HepG2 (cell line): ENCODE data around the gene HEPACAM2. TPM values are rescaled to one million over a fixed set of nuclear protein-coding genes. Genes with fewer than 3 reads are reported as not detected.
A peak's percentile ranks its signal among the peaks of the same experiment; 100 is the strongest.

Source experiments
- FOXC1 ChIP-seq: sonication (generic); formaldehyde crosslinking; IDR thresholded peaks from 2 replicates; pipeline ENCODE4 v1.8.0; 2022; ENCODE audit warnings: mild to moderate bottlenecking, missing genetic modification reagents, borderline replicate concordance
- KLF12 ChIP-seq: sonication (generic); formaldehyde crosslinking; IDR thresholded peaks from 2 replicates; pipeline ENCODE4 v1.4.0; 2020; ENCODE audit warnings: missing genetic modification reagents, borderline replicate concordance
- MAFG ChIP-seq: sonication (generic); formaldehyde crosslinking; IDR thresholded peaks from 2 replicates; pipeline ENCODE4 v1.5.1; 2020; ENCODE audit warnings: mild to moderate bottlenecking, missing genetic modification reagents
- MBD4 ChIP-seq: IDR thresholded peaks from 2 replicates; pipeline ENCODE4 v1.6.1; 2012; ENCODE audit warnings: low read length, inconsistent platforms, borderline replicate concordance
- SRF ChIP-seq: IDR thresholded peaks from 2 replicates; pipeline ENCODE4 v1.6.1; 2011; ENCODE audit warnings: mild to moderate bottlenecking, low read depth, low read length, moderate library complexity
- TMF1 ChIP-seq: sonication (generic); formaldehyde crosslinking; IDR thresholded peaks from 2 replicates; pipeline ENCODE4 v1.8.1; 2022; ENCODE audit warnings: low read depth, missing genetic modification reagents
- YY1 ChIP-seq: IDR thresholded peaks from 2 replicates; pipeline ENCODE4 v1.6.1; 2011; ENCODE audit warnings: low read length, low read depth, moderate library complexity, mild to moderate bottlenecking; ENCODE audit not compliant: insufficient read depth, insufficient replicate concordance
- ZFP62 ChIP-seq: sonication (generic); formaldehyde crosslinking; IDR thresholded peaks from 2 replicates; pipeline ENCODE4 v1.4.0; 2020; ENCODE audit warnings: missing genetic modification reagents
- ZFP82 ChIP-seq: sonication (generic); formaldehyde crosslinking; IDR thresholded peaks from 2 replicates; pipeline ENCODE4 v1.5.1; 2020; ENCODE audit warnings: mild to moderate bottlenecking, missing genetic modification reagents, borderline replicate concordance
- ZNF101 ChIP-seq: sonication (generic); formaldehyde crosslinking; IDR thresholded peaks from 2 replicates; pipeline ENCODE4 v1.4.0; 2020; ENCODE audit warnings: mild to moderate bottlenecking, low read depth, missing genetic modification reagents, borderline replicate concordance
- ZNF136 ChIP-seq: sonication (generic); formaldehyde crosslinking; IDR thresholded peaks from 2 replicates; pipeline ENCODE4 v1.8.1; 2022; ENCODE audit warnings: low read depth, mild to moderate bottlenecking, moderate library complexity, missing genetic modification reagents
- ZNF143 ChIP-seq: sonication (generic); formaldehyde crosslinking; IDR thresholded peaks from 2 replicates; pipeline ENCODE4 v1.4.0; 2020; ENCODE audit warnings: missing genetic modification reagents
- ZNF430 ChIP-seq: sonication (generic); formaldehyde crosslinking; IDR thresholded peaks from 2 replicates; pipeline ENCODE4 v1.9.0; 2021; ENCODE audit warnings: mild to moderate bottlenecking, missing genetic modification reagents
- ZNF550 ChIP-seq: sonication (generic); formaldehyde crosslinking; IDR thresholded peaks from 2 replicates; pipeline ENCODE4 v1.4.0; 2020; ENCODE audit warnings: mild to moderate bottlenecking, missing genetic modification reagents, borderline replicate concordance
- ZNF605 ChIP-seq: sonication (generic); formaldehyde crosslinking; IDR thresholded peaks from 2 replicates; pipeline ENCODE4 v1.8.0; 2022; ENCODE audit warnings: mild to moderate bottlenecking, missing genetic modification reagents
- ZNF781 ChIP-seq: sonication (generic); formaldehyde crosslinking; IDR thresholded peaks from 2 replicates; pipeline ENCODE4 v1.5.1; 2020; ENCODE audit warnings: borderline replicate concordance, mild to moderate bottlenecking, missing genetic modification reagents; ENCODE audit errors: not compliant biosample characterization
- polyA plus RNA-seq, 8 experiments: library from polyadenylated mRNA; depleted of rRNA in 3 of 8; stranded (reverse) in 7 of 8; unstranded in 1 of 8; fragments of >200 nt; fragmentation: Illumina TruSeq in 4 of 8; extraction: Trizol in 4 of 8; gene quantifications; 2 replicates each; pipeline versions ENCODE4 v1.2.1 to v1.2.3, GENCODE V29; 2011 to 2016; ENCODE audit warnings: low read depth in 4 of 8, missing spikeins in 1 of 8, mixed read lengths in 1 of 8; ENCODE audit not compliant: insufficient read depth in 1 of 8
- total RNA-seq, 5 experiments: library from RNA; depleted of rRNA; stranded (reverse); fragments of >200 nt; fragmentation: Illumina TruSeq; extraction: Trizol; gene quantifications; 2 replicates each; pipeline ENCODE4 v1.2.3, GENCODE V29; 2016; ENCODE audit warnings: low read depth in 1 of 5
- TF ChIP-seq, protein P1 (sequence below): sonication (generic); formaldehyde crosslinking; IDR thresholded peaks from 2 replicates; pipeline ENCODE4 v1.5.0; 2020; ENCODE audit warnings: mild to moderate bottlenecking, missing genetic modification reagents, borderline replicate concordance
- TF ChIP-seq, protein P2 (sequence below): sonication (generic); formaldehyde crosslinking; IDR thresholded peaks from 2 replicates; pipeline ENCODE4 v1.4.0; 2020; ENCODE audit warnings: mild to moderate bottlenecking, missing genetic modification reagents
- TF ChIP-seq, protein P3 (sequence below): sonication (generic); formaldehyde crosslinking; conservative IDR thresholded peaks from 2 replicates; pipeline ENCODE4 v1.4.0; 2020; ENCODE audit warnings: missing genetic modification reagents
- TF ChIP-seq, protein P4 (sequence below), 2 experiments: sonication (generic) in 1 of 2; formaldehyde crosslinking in 1 of 2; IDR thresholded peaks; 2 replicates each; pipeline versions ENCODE4 v1.4.0 to v1.6.1; 2018 to 2020; ENCODE audit warnings: missing genetic modification reagents in 2 of 2, borderline replicate concordance in 1 of 2, low read depth in 1 of 2, mild to moderate bottlenecking in 1 of 2, missing biosample characterization in 1 of 2

Gene HEPACAM2
- total and polyA plus RNA-seq, 2 of the 13 experiments (the other 11 are each of a cell fraction or from before 2014, with no cell fraction given) = not detected

DNA sequence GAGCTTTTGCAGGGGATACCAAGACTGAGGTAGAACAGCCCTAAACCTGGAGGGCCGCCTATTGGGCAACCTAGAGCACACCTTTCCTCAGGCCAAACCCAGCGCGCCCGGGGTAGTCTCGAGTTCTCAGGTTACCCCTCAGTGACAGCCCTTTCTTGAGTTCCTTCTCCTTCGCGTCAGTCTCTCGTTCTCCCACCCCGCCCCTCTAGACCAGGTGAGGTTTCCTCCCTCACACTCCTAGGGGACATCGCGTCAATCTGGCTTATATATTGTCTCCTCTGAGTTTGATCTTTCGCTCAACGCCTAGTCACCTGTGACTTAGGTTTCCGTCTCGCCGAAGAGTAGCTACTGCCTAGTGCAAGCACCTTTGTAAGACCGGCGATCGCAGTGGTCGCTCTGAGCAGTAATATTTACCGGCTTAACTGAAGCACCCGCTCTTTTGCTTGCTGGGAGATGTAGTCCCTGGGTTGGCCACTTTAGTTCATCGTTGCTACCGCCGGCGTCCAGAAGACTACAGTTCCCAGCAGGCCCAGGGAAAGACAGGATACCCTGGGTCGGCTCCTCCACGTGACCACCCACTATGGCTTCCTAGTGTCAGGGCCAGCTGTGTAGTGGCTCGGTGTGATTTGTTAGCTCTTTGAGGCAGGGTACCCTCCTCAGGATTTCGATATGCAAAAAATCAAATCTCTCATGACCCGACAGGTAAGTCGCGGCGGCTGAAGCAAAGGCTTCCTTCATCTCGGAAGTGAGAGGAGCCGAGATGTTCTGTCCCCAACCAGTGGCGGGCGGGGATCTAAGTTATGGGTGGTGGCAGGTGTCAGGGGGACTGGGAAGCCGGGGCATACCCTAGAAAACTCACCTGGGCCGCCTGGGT, 5.8 kb upstream of the HEPACAM2 start, which contains the start of gene VPS50 (continued):
- TF ChIP-seq, protein P1, sequence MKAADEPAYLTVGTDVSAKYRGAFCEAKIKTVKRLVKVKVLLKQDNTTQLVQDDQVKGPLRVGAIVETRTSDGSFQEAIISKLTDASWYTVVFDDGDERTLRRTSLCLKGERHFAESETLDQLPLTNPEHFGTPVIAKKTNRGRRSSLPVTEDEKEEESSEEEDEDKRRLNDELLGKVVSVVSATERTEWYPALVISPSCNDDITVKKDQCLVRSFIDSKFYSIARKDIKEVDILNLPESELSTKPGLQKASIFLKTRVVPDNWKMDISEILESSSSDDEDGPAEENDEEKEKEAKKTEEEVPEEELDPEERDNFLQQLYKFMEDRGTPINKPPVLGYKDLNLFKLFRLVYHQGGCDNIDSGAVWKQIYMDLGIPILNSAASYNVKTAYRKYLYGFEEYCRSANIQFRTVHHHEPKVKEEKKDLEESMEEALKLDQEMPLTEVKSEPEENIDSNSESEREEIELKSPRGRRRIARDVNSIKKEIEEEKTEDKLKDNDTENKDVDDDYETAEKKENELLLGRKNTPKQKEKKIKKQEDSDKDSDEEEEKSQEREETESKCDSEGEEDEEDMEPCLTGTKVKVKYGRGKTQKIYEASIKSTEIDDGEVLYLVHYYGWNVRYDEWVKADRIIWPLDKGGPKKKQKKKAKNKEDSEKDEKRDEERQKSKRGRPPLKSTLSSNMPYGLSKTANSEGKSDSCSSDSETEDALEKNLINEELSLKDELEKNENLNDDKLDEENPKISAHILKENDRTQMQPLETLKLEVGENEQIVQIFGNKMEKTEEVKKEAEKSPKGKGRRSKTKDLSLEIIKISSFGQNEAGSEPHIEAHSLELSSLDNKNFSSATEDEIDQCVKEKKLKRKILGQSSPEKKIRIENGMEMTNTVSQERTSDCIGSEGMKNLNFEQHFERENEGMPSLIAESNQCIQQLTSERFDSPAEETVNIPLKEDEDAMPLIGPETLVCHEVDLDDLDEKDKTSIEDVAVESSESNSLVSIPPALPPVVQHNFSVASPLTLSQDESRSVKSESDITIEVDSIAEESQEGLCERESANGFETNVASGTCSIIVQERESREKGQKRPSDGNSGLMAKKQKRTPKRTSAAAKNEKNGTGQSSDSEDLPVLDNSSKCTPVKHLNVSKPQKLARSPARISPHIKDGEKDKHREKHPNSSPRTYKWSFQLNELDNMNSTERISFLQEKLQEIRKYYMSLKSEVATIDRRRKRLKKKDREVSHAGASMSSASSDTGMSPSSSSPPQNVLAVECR (CRISPR knock-in tag) = peak; percentile 96
- TF ChIP-seq SRF (no peak), KLF12 (CRISPR knock-in tag) (no peak), ZNF781 (no peak), ZNF550 (CRISPR knock-in tag) (no peak), ZNF101 (CRISPR knock-in tag) (no peak), ZFP82 (CRISPR knock-in tag) (no peak; the same call in 1 of the 2 replicates), ZNF136 (CRISPR knock-in tag) (no peak), TMF1 (CRISPR knock-in tag) (no peak), FOXC1 (CRISPR knock-in tag) (peak; percentile 56; the same call in 1 of the 2 replicates), ZNF143 (CRISPR knock-in tag) (peak; percentile 97), ZNF605 (CRISPR knock-in tag) (no peak), ZFP62 (CRISPR knock-in tag) (no peak), MAFG (CRISPR knock-in tag) (no peak), ZNF430 (no peak), MBD4 (no peak), YY1 (peak; percentile 97)
- TF ChIP-seq, protein P2, sequence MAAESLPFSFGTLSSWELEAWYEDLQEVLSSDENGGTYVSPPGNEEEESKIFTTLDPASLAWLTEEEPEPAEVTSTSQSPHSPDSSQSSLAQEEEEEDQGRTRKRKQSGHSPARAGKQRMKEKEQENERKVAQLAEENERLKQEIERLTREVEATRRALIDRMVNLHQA (CRISPR knock-in tag) = no peak
- TF ChIP-seq, protein P3, sequence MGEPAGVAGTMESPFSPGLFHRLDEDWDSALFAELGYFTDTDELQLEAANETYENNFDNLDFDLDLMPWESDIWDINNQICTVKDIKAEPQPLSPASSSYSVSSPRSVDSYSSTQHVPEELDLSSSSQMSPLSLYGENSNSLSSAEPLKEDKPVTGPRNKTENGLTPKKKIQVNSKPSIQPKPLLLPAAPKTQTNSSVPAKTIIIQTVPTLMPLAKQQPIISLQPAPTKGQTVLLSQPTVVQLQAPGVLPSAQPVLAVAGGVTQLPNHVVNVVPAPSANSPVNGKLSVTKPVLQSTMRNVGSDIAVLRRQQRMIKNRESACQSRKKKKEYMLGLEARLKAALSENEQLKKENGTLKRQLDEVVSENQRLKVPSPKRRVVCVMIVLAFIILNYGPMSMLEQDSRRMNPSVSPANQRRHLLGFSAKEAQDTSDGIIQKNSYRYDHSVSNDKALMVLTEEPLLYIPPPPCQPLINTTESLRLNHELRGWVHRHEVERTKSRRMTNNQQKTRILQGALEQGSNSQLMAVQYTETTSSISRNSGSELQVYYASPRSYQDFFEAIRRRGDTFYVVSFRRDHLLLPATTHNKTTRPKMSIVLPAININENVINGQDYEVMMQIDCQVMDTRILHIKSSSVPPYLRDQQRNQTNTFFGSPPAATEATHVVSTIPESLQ (CRISPR knock-in tag) = no peak
- TF ChIP-seq, protein P4, sequence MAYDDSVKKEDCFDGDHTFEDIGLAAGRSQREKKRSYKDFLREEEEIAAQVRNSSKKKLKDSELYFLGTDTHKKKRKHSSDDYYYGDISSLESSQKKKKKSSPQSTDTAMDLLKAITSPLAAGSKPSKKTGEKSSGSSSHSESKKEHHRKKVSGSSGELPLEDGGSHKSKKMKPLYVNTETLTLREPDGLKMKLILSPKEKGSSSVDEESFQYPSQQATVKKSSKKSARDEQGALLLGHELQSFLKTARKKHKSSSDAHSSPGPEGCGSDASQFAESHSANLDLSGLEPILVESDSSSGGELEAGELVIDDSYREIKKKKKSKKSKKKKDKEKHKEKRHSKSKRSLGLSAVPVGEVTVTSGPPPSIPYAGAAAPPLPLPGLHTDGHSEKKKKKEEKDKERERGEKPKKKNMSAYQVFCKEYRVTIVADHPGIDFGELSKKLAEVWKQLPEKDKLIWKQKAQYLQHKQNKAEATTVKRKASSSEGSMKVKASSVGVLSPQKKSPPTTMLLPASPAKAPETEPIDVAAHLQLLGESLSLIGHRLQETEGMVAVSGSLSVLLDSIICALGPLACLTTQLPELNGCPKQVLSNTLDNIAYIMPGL (CRISPR knock-in tag; IDR thresholded peaks at IDR 0.05; ENCODE audit: borderline replicate concordance in 1 of 2, low read depth in 1 of 2) = peak in 1 of 2 experiments; percentile 56; a peak in 2 of 4 replicates
